H9 (cell line): ENCODE data around the gene CHPF. TPM values are rescaled to one million over a fixed set of nuclear protein-coding genes. Genes with fewer than 3 reads are reported as not detected.
A peak's percentile ranks its signal among the peaks of the same experiment; 100 is the strongest.

ENCODE experiments used
- DNase-seq: peaks from one replicate; pipeline ENCODE4 v3.0.0-alpha.2; 2017
- H2AFZ ChIP-seq: one replicate; pipeline ENCODE4 v1.6.1; 2013; ENCODE audit warnings: mild to moderate bottlenecking, low read length, control low read depth, moderate library complexity
- H2AK5ac ChIP-seq: 2 replicates; pipeline ENCODE4 v1.6.1; 2013; ENCODE audit warnings: low read length, control low read depth, mixed read lengths; ENCODE audit not compliant: insufficient read length
- H2BK120ac ChIP-seq: one replicate; pipeline ENCODE4 v1.6.1; 2013; ENCODE audit warnings: low read depth, mild to moderate bottlenecking, low read length, control low read depth, inconsistent platforms; ENCODE audit not compliant: poor library complexity, severe bottlenecking
- H2BK12ac ChIP-seq: 2 replicates; pipeline ENCODE4 v1.6.1; 2013; ENCODE audit warnings: low read length, control low read depth, mixed read lengths, low read depth; ENCODE audit not compliant: insufficient read length
- H2BK15ac ChIP-seq: 2 replicates; pipeline ENCODE4 v1.6.1; 2013; ENCODE audit warnings: low read depth, low read length, control low read depth
- H2BK20ac ChIP-seq: one replicate; pipeline ENCODE4 v1.6.1; 2013; ENCODE audit warnings: low read depth, mild to moderate bottlenecking, low read length, control low read depth, inconsistent platforms; ENCODE audit not compliant: poor library complexity, severe bottlenecking
- H2BK5ac ChIP-seq: 2 replicates; pipeline ENCODE4 v1.6.1; 2013; ENCODE audit warnings: low read length, control low read depth, mixed read lengths; ENCODE audit not compliant: insufficient read length
- H3K14ac ChIP-seq: 2 replicates; pipeline ENCODE4 v1.6.1; 2013; ENCODE audit warnings: low read length, control low read depth; ENCODE audit not compliant: insufficient read depth
- H3K18ac ChIP-seq: 2 replicates; pipeline ENCODE4 v1.6.1; 2013; ENCODE audit warnings: low read depth, mild to moderate bottlenecking, mixed read lengths, low read length, control low read depth; ENCODE audit not compliant: insufficient read length
- H3K23ac ChIP-seq: 2 replicates; pipeline ENCODE4 v1.6.1; 2013; ENCODE audit warnings: low read length, control low read depth, mixed read lengths, low read depth; ENCODE audit not compliant: insufficient read length
- H3K23me2 ChIP-seq: 2 replicates; pipeline ENCODE4 v1.6.1; 2013; ENCODE audit warnings: low read depth, mild to moderate bottlenecking, mixed read lengths, low read length, control low read depth; ENCODE audit not compliant: insufficient read length, poor library complexity, severe bottlenecking
- H3K27ac ChIP-seq: 2 replicates; pipeline ENCODE4 v1.5.1; 2013; ENCODE audit warnings: low read length, control low read depth, mixed read lengths, low read depth; ENCODE audit not compliant: insufficient read length
- H3K27me3 ChIP-seq: 2 replicates; pipeline ENCODE4 v1.6.1; 2013; ENCODE audit warnings: low read length, control low read depth, inconsistent platforms; ENCODE audit not compliant: insufficient read depth
- H3K4ac ChIP-seq: 2 replicates; pipeline ENCODE4 v1.6.1; 2013; ENCODE audit warnings: low read depth, mild to moderate bottlenecking, control low read depth, inconsistent platforms, low read length, moderate library complexity
- H3K4me1 ChIP-seq: 2 replicates; pipeline ENCODE4 v1.6.1; 2013; ENCODE audit warnings: low read length, control low read depth, inconsistent platforms; ENCODE audit not compliant: insufficient read depth
- H3K4me2 ChIP-seq: 2 replicates; pipeline ENCODE4 v1.6.1; 2013; ENCODE audit warnings: low read length, control low read depth, mixed read lengths; ENCODE audit not compliant: insufficient read length, insufficient read depth
- H3K56ac ChIP-seq: 2 replicates; pipeline ENCODE4 v1.6.1; 2013; ENCODE audit warnings: low read depth, mild to moderate bottlenecking, mixed read lengths, low read length, control low read depth; ENCODE audit not compliant: insufficient read length
- H3K79me1 ChIP-seq: 2 replicates; pipeline ENCODE4 v1.6.1; 2013; ENCODE audit warnings: low read depth, mild to moderate bottlenecking, moderate library complexity, low read length, control low read depth, inconsistent platforms; ENCODE audit not compliant: insufficient read depth, poor library complexity, severe bottlenecking
- H3K79me2 ChIP-seq: 2 replicates; pipeline ENCODE4 v1.6.1; 2013; ENCODE audit warnings: low read length, control low read depth, inconsistent platforms; ENCODE audit not compliant: insufficient read depth
- H3K9ac ChIP-seq: 2 replicates; pipeline ENCODE4 v1.6.1; 2013; ENCODE audit warnings: low read length, control low read depth, mixed read lengths; ENCODE audit not compliant: insufficient read length; ENCODE audit errors: extremely low read depth
- H3K9me3 ChIP-seq: one replicate; pipeline ENCODE4 v1.6.1; 2013; ENCODE audit warnings: low read depth, low read length, inconsistent platforms; ENCODE audit not compliant: control insufficient read depth
- H3T11ph ChIP-seq: one replicate; pipeline ENCODE4 v1.6.1; 2013; ENCODE audit warnings: mild to moderate bottlenecking, low read length, control low read depth, inconsistent platforms
- H4K20me1 ChIP-seq: one replicate; pipeline ENCODE4 v1.6.1; 2013; ENCODE audit not compliant: control insufficient read depth, insufficient read length, insufficient read depth
- H4K5ac ChIP-seq: 2 replicates; pipeline ENCODE4 v1.6.1; 2013; ENCODE audit warnings: low read depth, mild to moderate bottlenecking, mixed read lengths, low read length, control low read depth; ENCODE audit not compliant: insufficient read length
- H4K8ac ChIP-seq: replicated peaks from 2 replicates; pipeline ENCODE4 v1.6.1; 2013; ENCODE audit warnings: low read length, control low read depth, mixed read lengths, low read depth; ENCODE audit not compliant: insufficient read length
- H4K91ac ChIP-seq: 2 replicates; pipeline ENCODE4 v1.6.1; 2013; ENCODE audit warnings: low read depth, mild to moderate bottlenecking, moderate library complexity, mixed read lengths, low read length, control low read depth; ENCODE audit not compliant: insufficient read length
- H3K27ac Mint-ChIP-seq, 3 experiments: 2 replicates in 2 of 3; 3 replicates in 1 of 3; pipeline ENCODE4 v1.8.0; 2020 to 2021; ENCODE audit warnings: mixed read lengths in 3 of 3, mild to moderate bottlenecking in 1 of 3, moderate library complexity in 1 of 3
- H3K27me3 Mint-ChIP-seq: 2 replicates; pipeline ENCODE4 v1.8.0; 2021; ENCODE audit warnings: low read depth, mild to moderate bottlenecking, moderate library complexity, mixed read lengths
- H3K36me3 Mint-ChIP-seq, 3 experiments: 2 replicates in 2 of 3; 3 replicates in 1 of 3; pipeline ENCODE4 v1.8.0; 2020 to 2021; ENCODE audit warnings: low read depth in 3 of 3, mixed read lengths in 3 of 3; ENCODE audit not compliant: insufficient read depth in 1 of 3
- H3K4me1 Mint-ChIP-seq, 2 experiments: 2 replicates each; pipeline ENCODE4 v1.8.0; 2020; ENCODE audit warnings: mixed read lengths in 2 of 2
- H3K4me3 Mint-ChIP-seq, 2 experiments: 2 replicates in 1 of 2; 3 replicates in 1 of 2; pipeline ENCODE4 v1.8.0; 2020 to 2021; ENCODE audit warnings: mild to moderate bottlenecking in 2 of 2, mixed read lengths in 2 of 2, moderate library complexity in 1 of 2
- H3K9me3 Mint-ChIP-seq, 2 experiments: 2 replicates in 1 of 2; 3 replicates in 1 of 2; pipeline ENCODE4 v1.8.0; 2020; ENCODE audit warnings: mild to moderate bottlenecking in 2 of 2, mixed read lengths in 2 of 2, moderate library complexity in 1 of 2
- WGBS: extraction: QIAGEN DNeasy Blood & Tissue Kit; methylation state at CpG from one replicate; pipeline ENCODE4 v1.1.7; 2013; ENCODE audit warnings: missing lambda C conversion rate, low lambda C conversion rate, mixed read lengths; ENCODE audit not compliant: insufficient read length; ENCODE audit errors: extremely low coverage; 5-methylcytosine and 5-hydroxymethylcytosine counted together
- total RNA-seq: library from RNA; stranded (reverse); gene quantifications from 2 replicates; pipeline ENCODE4 v1.2.1, GENCODE V29; 2021
- TF ChIP-seq, protein P1 (sequence below): fragments of 200-600 bp; sonication (generic); conservative IDR thresholded peaks from 3 replicates; pipeline ENCODE4 v1.8.0; 2021; ENCODE audit warnings: antibody characterized with exemption, mild to moderate bottlenecking

The CHPF gene
- total RNA-seq, 1 experiment from 2014 or later: 46.5 TPM

GRCh38 chr2:219510512-219511135 is 33.0 kb downstream of the CHPF start:
- Histone ChIP-seq H4K91ac (no peak overlapping the region), H2BK15ac (no peak overlapping the region), H4K8ac (no peak overlapping the region), H3K18ac (no peak overlapping the region), H3T11ph (no peak overlapping the region), H3K4me1 (peaks cover 17% of the 10 kb centered on the region; the same call in 1 of the 2 replicates), H3K27me3 (peaks cover 12% of the 10 kb centered on the region; the same call in 1 of the 2 replicates), H3K9me3 (no peaks in the 10 kb centered on the region), H2BK12ac (no peak overlapping the region), H3K23me2 (peaks cover 4% of the 10 kb centered on the region), H3K9ac (no peak overlapping the region), H3K4ac (no peak overlapping the region), H2BK120ac (no peak overlapping the region), H2AFZ (no peak overlapping the region), H3K14ac (no peak overlapping the region), H4K5ac (no peak overlapping the region), H2BK5ac (no peak overlapping the region), H3K79me1 (no peaks in the 10 kb centered on the region), H4K20me1 (peaks cover 3% of the 10 kb centered on the region), H3K4me2 (peak overlapping the region; percentile 61), H2BK20ac (no peak overlapping the region), H3K27ac (no peak overlapping the region), H3K79me2 (no peaks in the 10 kb centered on the region), H3K56ac (no peak overlapping the region), H3K23ac (no peak overlapping the region), H2AK5ac (no peak overlapping the region)
- no CpG with 5 or more reads among the region's 22 CpGs for WGBS
- Mint-ChIP-seq H3K4me3 (peak overlapping the region; percentile 59 to 81), H3K27me3 (peaks cover 56% of the 10 kb centered on the region), H3K9me3 (no peaks in the 10 kb centered on the region; a peak in 2 of 5 replicates), H3K4me1 (peaks cover 61 to 81% of the 10 kb centered on the region in 2 experiments), H3K36me3 (peaks cover 2 to 6% (median 4%) of the 10 kb centered on the region in 3 experiments; a peak in 5 of 7 replicates), H3K27ac (peak overlapping the region in 1 of 3 experiments; percentile 89; a peak in 1 of 7 replicates)
- no peak for DNase-seq
- TF ChIP-seq, protein P1, sequence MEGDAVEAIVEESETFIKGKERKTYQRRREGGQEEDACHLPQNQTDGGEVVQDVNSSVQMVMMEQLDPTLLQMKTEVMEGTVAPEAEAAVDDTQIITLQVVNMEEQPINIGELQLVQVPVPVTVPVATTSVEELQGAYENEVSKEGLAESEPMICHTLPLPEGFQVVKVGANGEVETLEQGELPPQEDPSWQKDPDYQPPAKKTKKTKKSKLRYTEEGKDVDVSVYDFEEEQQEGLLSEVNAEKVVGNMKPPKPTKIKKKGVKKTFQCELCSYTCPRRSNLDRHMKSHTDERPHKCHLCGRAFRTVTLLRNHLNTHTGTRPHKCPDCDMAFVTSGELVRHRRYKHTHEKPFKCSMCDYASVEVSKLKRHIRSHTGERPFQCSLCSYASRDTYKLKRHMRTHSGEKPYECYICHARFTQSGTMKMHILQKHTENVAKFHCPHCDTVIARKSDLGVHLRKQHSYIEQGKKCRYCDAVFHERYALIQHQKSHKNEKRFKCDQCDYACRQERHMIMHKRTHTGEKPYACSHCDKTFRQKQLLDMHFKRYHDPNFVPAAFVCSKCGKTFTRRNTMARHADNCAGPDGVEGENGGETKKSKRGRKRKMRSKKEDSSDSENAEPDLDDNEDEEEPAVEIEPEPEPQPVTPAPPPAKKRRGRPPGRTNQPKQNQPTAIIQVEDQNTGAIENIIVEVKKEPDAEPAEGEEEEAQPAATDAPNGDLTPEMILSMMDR: no peak
